NCI-H2171 treated with DMSO at 0.1 percent for 48 hours (cell line): ENCODE results near the gene MGAT5B.
A peak's percentile ranks its signal among the peaks of the same experiment; 100 is the strongest.

ENCODE experiments used
- DNase-seq: peaks from one replicate; lab custom pipeline; 2025; lab: John Stamatoyannopoulos, UW

MGAT5B gene

DNA sequence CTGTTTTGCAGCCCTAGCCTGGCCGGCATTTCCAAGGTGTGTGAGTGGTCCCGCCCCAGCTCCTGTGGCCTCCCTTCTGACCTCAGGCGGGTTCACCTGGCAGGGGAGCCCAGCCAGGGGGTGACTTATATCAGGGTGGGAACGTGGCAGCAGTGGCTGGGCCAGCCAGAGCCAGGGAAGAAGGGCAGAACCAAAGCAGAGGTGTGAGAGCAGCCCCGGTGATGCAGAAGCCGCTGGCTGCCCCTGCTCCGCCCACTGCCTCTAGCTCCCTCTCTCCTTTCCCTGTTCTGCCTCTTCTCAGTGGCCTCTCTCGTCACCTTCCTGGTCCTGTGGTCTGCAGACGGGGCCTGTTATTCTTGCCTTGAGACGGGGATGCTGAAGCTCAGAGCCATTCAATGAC is 12.1 kb downstream of the MGAT5B start:
- no peak for DNase-seq

DNA sequence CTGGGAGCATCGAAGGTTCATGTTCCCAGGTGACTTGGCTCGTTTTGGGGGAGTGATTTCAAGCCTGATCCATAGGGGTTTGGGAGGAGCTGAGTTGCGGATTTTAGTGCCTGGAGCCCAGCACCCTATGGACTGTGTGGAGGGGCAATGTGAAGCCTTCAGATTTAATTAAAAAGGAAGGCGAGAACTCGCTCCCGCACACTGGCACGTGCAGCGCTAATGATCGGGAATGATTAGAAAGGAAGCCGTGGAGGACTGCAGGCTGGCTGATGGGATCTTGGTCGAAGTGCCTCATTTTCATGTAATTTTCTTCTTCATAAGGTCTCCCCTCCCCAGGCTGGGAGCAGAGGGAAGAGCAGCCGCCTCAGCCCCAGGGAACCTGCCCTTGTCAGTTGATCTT is 12.8 kb downstream of the MGAT5B start:
- DNase-seq = no peak

DNA sequence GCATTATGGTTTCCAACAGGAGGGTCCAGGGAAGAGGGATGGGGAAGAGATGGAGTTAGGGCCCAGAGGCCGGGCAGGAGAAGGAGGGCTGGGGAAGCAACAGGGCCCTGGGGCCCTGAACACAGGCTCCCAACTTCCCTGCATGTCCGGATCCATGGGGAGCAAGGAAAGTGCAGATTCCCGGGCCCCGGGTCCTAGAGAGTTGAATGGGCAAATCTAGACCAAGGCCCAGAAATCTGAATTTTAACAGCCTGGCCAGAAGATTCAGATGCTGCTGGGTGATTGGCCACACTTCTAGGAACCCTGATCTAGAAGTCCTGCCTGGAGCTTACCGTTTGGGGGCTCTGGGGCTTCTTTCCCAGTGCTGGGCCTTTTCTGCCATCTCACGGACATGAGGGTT is 13.2 kb downstream of the MGAT5B start:
- DNase-seq = no peak

DNA sequence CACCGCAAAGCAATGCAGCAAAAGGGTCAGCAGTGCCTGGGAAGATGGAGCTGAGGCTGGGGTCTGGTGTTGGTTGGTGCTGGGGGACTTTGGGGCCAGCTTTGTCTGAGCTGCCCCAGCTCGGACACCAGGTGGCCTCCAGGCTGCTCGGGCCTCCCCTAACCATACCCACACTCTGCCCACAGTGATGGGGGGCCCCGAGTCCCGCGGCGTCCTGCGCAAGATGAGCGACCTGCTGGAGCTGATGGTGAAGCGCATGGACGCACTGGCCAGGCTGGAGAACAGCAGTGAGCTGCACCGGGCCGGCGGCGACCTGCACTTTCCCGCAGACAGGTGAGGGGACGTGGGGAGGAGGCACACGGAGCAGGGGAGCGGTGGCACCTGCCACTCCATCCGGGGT is 13.8 kb downstream of the MGAT5B start:
- DNase-seq = no peak

DNA sequence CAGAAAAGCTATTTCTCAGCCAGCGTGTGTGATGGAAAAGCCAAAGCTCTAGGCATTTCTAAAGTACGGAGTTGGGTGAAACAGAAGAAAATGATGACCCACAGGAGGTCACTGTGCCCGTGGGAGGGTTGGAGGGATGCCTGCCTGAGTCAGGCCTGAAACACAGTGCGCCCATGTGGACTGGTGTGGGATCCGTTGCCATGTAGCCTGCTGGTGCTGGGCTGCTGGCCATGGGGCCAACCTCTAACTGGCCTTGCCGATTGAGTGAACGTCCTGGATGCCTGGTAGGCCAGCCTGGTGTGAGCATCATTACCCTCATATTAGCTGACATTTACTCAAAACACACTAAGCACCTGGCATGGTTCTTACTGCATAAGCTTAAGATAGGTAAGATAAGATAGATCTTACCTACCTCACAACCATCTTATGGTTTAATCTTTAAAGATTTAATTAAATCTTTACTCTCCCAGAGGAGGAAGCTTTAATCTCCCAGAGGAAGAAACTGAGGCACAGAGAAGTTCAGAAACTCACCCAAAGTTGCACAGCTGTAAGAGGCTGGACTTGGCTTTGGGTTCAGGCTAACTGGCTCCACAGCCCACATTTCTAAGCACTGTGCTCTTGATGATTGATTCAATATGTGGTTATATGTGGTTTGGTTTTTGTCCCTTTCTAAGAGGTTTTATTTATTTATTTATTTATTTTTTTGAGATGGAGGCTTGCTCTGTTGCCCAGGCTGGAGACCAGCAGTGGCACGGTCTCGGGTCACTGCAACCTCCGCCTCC is 15.7 kb downstream of the MGAT5B start:
- DNase-seq = no peak

DNA sequence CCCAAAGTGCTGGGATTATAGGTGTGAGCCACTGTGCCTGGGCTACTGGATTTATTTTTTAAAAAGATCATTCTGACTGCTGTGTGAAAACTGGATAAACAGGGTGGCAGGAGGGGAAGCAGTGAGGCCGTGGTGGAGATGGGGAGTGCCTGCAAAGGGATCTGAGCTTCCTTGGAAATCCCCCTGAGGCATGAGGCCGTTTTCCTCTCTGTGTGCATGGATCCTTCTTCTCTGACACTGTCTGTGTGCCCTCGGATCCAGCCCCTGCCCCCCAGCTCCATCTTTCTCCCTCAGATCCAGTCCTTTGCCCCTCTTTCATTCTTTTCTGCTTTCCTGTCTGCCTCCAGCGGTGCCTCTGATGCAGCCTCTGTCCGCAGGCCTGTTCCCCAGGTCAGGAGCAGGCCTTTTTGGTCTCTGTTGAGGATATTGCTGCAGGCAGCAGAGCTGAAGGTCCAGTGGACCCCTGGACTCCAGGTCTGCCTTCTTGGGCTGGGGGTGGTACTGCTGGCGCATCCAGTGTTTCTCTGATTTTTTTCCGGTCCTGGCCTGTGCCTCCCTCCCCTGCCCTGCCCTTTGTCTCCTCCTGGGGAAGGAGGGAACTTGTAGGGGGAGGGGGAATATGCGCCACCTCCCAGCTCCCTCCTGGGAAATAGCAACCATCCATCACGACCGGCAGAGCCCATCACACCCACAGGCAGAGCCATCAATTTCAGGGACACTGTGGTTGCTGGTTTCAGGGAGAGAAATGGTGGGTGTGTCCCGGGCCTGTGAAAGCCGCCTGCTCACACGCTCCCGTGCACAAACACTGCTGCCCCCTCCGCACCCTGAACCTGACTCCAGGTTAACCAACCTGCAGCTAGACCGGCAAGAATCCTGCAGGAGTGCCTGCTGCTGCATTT is 17.0 kb downstream of the MGAT5B start:
- DNase-seq = peak; percentile 59

DNA sequence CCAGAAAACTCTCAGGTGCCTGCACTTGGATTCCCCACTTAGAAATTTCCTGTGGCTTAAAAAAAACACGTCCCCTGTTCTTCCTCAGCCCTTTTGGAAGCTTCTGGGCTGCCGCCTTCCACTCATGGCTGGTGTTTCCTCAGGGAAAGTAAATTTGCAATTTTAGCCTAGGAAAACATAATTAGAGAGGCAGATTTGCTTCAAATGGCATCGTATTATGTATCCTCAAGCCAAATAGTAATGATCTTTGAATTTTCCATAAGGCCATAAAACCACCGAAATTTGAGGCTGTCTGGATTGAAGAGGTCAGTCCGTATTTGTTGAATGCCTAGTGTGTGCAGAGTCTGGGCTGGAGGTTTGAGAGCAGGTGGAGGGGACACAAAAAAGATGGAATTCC is 17.7 kb downstream of the MGAT5B start:
- no peak for DNase-seq

DNA sequence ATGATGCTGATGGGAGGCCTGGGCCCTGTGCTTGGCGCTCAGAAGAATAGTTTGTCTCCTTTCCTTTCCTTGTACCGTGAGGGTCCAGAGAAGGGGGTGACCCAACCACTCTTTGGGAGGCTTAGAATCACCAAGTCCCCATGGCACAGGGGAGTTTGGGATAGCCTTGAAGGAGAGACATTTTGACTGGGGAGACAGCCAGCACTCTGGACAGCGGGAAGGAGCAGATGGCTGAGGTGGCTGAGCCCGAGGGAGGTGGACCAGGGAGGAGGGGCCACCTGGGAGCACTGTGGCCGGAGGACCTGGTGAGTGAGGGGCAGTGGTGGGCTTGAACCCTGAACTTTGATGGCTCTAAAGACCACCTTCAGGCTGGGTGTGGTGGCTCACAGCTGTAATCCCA is 18.2 kb downstream of the MGAT5B start:
- DNase-seq = no peak

DNA sequence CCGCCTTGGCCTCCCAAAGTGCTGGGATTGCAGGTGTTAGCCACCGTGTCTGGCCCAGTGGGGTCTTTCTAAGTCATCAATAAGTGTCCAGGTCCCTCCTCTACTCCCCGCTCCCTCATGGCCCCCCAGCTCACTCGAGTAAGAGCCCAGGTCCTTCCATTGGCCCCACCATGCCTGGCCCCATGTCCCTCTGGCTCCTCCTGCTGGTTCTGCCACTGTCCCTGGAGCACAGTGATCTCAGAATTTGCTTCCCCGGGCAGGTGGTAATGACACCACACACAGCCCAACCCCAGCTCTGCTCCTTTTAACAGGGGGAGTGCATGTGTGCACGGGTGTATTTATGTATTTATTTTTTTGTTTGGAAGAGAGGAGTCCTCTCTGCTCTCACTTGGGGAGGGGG is 19.6 kb downstream of the MGAT5B start:
- DNase-seq = no peak

DNA sequence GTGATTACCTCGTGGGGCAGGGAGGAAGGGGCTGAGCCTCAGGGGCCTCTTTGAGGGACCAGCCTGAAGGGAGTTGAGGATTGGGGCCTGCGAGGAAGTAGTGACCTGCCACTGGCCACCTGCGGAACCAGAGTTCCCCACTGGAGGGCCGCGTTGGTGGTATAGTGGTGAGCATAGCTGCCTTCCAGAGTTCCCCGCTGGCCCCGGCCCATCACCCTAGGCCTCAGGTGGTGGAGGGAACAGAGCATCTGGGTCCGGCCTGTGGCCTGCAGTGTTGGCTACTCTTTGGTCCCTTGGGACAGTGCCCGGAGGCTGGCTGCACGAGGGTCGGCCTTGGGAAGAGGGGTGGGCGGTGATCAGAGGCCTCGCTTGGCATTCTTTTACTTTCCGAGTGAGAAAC is 20.5 kb downstream of the MGAT5B start:
- DNase-seq = no peak

DNA sequence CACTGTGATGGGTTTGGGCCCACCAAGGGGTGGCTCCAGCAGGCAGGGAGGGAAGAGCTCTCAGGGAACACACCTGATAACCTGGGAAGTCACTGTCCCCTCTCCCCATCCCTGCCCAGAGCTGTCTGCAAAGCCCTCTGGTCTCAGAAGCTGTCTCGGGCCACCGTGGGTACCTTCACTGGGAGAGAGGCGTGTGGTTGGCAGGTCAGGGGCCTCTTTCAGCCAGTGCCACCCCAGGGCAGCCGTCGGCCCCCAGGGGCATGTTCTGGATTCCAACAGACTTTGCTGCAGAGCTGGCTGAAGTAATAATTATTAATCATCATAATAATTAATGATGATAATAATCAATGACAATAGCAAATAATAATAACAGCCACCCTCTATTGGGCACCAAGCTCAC is 21.1 kb downstream of the MGAT5B start:
- no peak for DNase-seq

DNA sequence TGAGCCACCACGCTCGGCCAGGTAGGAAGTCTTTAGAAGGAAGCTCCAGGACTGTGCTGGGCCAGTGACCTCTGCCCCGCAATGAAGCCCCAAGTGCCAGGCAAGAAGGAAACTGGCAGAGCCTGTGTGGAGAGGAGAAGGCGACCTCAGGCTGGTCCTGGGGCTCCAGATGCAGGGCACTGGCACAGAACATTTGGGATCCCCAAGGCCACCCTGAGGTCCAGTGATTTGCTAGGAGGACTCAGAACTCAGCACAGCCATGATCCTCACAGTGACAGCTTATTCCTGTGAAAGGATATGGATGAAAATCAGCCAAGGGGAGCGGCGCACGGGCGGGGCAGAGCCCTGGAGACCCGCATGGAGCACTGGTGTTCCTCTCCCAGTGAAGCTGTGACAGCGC is 24.1 kb downstream of the MGAT5B start:
- no peak for DNase-seq

DNA sequence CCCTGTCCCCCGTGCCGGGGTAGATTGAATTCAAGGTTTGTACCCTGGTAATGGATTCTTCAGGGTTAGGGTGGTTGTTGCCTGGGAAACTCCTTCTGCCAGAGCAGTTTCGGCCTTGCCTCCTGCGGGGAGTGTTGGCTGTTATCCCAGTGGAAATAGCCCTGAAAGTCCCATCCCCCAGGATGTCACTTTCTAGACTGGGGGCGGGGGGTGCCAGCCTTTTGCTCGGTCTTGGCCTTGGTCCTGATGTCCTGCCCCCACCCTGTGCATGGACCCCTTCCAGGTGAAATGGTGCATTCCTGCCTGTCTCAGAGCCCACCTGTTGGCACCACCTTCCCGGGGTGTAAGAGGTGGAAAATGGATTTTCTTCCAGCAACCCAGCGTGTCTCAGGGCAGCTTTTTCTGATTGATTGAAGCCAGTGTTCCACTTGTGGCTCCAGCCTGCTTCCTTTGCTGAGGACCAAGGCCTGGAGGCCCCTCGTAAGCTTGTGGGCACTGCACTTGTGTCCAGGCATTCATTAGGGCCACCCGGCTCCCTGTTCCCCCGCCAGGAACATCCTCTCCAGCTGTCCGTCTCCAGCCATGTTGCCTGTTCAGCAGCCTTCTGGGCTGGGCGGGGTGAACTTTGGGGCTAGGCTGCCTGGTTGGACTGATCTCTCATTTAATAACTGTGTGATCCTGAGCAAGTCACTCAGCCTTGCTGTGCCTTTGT is 25.6 kb downstream of the MGAT5B start:
- DNase-seq = peak; percentile 44

DNA sequence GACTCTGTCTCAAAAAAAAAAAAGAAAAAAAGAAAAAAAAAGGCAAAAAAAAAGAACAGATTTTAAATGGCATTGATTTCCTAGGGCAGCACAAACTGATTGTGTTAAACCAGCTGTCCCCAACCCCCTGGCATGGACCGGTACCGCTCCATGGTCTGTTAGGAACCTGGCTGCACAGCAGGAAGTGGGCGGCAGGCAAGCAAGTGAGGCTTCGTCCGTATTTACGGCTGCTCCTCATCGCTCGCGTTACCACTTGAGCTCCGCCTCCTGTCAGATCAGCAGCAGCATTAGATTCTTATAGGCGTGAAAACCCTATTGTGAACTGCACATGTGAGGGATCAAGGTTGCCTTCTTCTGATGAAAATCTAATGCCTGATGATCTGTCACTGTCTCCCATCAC is 26.6 kb downstream of the MGAT5B start:
- DNase-seq = no peak

DNA sequence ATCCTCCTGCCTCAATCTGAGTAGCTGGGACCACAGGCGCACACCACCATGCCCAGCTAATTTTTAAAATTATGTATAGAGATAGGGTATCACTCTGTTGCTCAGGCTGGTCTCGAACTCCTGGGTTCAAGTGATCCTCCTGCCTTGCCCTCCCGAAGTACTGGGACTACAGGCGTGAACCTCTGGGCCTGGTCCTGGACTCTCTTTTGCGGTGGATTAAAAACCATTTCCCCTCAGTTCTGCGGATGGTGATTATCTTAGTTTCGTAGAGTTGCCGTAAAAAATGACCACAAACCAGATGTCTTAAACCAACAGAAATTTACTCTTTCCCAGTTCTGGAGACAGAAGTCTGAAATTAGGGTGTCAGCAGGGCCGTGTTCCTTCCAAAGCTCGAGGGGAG is 28.8 kb downstream of the MGAT5B start:
- no peak for DNase-seq

DNA sequence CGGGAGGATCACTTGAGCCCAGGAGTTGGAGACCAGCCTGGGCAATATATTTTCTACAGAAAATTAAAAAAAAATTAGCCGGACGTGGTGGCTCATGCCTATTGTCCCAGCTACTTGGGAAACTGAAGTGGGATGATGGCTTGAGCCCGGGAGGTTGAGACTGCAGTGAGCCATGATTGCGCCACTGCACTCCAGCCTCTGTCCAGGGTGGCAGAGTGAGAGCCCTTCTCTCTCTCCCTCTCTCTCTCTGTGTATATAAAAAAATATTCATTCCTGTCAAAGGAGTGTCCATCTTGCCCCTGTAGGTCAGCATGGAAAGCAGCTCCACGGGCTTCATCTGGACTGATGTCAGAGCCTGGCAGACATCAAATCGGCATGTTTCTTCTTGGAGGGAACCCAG is 31.2 kb downstream of the MGAT5B start:
- no peak for DNase-seq

DNA sequence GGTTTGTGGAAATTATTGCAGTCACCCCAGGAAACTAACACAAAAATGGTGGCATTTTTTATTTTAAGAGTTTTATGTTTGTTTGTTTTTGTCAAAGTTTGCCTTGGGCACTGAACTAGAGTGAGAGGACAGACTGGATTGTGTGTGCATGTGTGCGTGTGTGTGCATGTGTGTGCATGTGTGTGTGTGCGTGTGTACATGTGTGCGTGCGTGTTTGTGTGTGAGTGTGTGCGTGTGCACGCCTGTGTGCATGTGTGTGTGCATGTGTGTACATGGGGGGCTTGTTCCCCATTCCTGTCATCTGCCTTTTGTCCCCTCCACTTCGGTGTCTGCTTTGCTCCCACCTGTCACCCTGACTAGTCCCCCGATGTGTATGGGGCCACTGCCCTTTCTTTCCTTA is 32.5 kb downstream of the MGAT5B start:
- no peak for DNase-seq

DNA sequence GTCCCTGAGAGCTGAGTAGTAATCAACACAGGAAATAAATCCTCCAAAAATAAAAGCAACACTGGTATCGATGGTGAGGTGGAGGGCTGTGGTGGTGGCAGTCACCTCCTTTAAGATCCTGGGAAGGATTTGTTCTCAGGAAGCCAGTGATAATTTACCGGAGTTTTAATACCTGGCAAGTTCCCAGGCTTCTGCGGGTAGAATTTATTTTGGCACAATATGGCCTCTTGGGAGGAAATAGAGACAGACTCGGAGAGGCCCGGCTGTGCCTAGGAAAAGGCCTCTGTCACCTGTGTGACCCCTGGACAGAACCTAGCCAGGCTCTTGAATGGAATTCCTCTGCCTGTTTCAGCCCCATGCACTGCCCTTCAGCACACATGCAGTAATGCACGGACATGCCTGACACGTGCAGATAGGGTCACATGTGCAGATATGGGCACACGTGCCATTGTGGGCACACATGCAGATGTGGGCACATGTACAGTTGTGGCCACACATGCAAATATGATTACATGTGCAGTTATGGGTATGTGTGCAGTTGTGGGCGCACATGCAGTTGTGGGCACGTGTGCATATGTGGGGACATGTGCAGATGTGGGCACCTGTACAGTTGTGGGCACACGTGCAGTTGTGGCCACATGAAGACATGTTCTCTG is 33.5 kb downstream of the MGAT5B start:
- peak; percentile 30 for DNase-seq

DNA sequence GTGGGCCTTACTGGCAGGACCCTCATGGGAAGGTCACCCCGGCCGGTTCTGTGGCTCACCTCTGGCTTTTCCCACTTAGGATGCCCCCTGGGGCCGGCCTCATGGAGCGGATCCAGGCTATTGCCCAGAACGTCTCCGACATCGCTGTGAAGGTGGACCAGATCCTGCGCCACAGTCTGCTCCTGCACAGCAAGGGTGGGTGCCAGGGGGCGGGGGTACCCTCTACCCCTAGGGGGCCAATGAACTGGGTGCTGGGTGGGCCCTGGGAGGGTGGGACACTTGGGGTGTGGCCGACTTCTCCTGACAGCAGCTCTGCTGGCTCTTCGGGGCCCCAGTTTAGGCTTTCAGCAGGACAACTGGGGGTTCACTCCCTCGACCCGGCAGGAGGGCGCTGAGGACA is 34.3 kb downstream of the MGAT5B start:
- DNase-seq = no peak

DNA sequence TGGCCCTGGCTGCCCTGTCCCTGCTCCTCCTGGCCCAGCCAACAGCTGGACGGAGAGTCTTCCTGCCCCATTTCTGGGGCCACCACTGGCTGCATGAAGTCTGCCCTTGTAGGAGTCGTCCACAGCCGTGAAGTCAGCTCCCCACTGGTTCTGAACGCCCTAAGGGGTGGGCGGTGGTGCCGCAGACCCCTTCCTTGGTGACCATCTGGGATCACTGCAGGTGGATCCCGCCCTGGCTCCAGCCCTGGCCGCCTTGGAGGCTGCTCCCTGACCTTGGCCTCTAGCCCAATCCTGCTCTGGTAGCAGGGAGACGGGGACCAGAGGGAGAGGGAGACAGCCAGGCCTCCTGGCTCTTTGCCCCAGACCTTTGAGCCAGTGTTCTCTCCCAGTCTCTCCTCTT is 35.4 kb downstream of the MGAT5B start:
- no peak for DNase-seq

DNA sequence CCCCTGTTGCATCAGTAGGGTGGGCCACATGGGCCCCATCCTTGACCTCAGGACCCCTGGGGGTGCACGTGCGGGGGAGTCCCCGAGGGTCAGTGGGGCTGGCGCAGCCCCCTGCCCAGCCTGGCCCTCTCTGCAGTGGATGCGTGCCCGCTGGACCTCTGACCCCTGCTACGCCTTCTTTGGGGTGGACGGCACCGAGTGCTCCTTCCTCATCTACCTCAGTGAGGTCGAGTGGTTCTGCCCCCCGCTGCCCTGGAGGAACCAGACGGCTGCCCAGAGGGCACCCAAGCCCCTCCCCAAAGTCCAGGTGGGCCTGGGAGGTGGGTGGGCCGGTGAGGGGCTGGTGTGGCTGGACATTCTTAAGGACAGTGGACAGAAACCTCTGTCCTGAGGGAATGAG is 35.9 kb downstream of the MGAT5B start:
- DNase-seq = no peak

DNA sequence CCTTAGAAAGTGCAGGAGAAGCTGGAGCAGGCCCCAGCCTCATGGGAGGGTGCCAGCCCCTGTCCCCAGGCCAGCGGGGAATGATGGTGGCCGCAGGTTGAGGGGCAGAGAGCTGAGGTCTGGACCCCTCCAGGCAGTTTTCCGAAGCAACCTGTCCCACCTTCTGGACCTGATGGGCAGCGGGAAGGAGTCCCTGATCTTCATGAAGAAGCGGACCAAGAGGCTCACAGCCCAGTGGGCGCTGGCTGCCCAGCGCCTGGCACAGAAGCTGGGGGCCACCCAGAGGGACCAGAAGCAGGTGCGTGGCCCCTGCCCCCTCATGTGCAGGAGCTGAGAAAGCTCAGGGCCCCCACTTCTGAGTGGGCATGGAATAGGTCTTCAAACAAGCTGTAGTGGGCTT is 36.8 kb downstream of the MGAT5B start:
- DNase-seq = no peak
